CD14-positive monocyte (primary cell): ENCODE measurements around the gene TMEM132D. TPM values are rescaled to one million over a fixed set of nuclear protein-coding genes. Genes with fewer than 3 reads are reported as not detected.

Experiments used
- DNase-seq, 3 donors: peaks; one replicate each; pipeline ENCODE4 v3.0.0-alpha.2; 2011 to 2022
- H2AFZ ChIP-seq: 2 replicates; pipeline ENCODE4 v1.6.0; 2012; ENCODE audit warnings: mild to moderate bottlenecking, low read depth, low read length, inconsistent platforms; ENCODE audit not compliant: insufficient read depth, poor library complexity, severe bottlenecking
- H3K27ac ChIP-seq, 2 donors: 1 replicate in 1 of 2; 2 replicates in 1 of 2; pipeline ENCODE4 v1.5.1; 2012 to 2013; ENCODE audit warnings: low read length in 2 of 2, control low read depth in 1 of 2, inconsistent platforms in 1 of 2, low read depth in 1 of 2, mild to moderate bottlenecking in 1 of 2
- H3K27me3 ChIP-seq, 2 donors: one replicate each; pipeline versions ENCODE4 v1.6.0 to v1.6.1; 2011 to 2013; ENCODE audit warnings: low read length in 2 of 2; ENCODE audit not compliant: control insufficient read depth in 2 of 2, insufficient read depth in 2 of 2
- H3K36me3 ChIP-seq, 2 donors: replicated peaks in 1 of 2; 1 replicate in 1 of 2; 2 replicates in 1 of 2; pipeline versions ENCODE4 v1.5.1 to v1.6.1; 2012 to 2013; ENCODE audit warnings: low read length in 2 of 2, control low read depth in 1 of 2, inconsistent platforms in 1 of 2, mild to moderate bottlenecking in 1 of 2; ENCODE audit not compliant: insufficient read depth in 2 of 2, control insufficient read depth in 1 of 2
- H3K4me1 ChIP-seq, 2 donors: 1 replicate in 1 of 2; 2 replicates in 1 of 2; pipeline versions ENCODE4 v1.5.1 to v1.6.1; 2012 to 2013; ENCODE audit warnings: low read length in 2 of 2, control low read depth in 1 of 2, inconsistent platforms in 1 of 2, mild to moderate bottlenecking in 1 of 2, moderate library complexity in 1 of 2; ENCODE audit not compliant: insufficient read depth in 2 of 2, control insufficient read depth in 1 of 2
- H3K4me2 ChIP-seq: replicated peaks from 2 replicates; pipeline ENCODE3; 2012; ENCODE audit warnings: low read length, moderate library complexity, mild to moderate bottlenecking; ENCODE audit not compliant: poor library complexity, severe bottlenecking; ENCODE audit errors: extremely low read depth
- H3K4me3 ChIP-seq, 3 experiments: fragments of 200-600 bp in 1 of 3; sonication (generic) in 1 of 3; replicated peaks in 1 of 3; 1 replicate in 2 of 3; 2 replicates in 1 of 3; pipeline ENCODE4 v1.5.1; 2011 to 2013; ENCODE audit warnings: low read length in 3 of 3, mild to moderate bottlenecking in 3 of 3, control low read depth in 2 of 3, low read depth in 2 of 3, inconsistent platforms in 1 of 3, moderate library complexity in 1 of 3
- H3K79me2 ChIP-seq: 2 replicates; pipeline ENCODE4 v1.6.0; 2012; ENCODE audit warnings: mild to moderate bottlenecking, control low read depth, inconsistent platforms, low read length, moderate library complexity; ENCODE audit not compliant: insufficient read depth
- H3K9ac ChIP-seq: 2 replicates; pipeline ENCODE4 v1.6.0; 2017; ENCODE audit warnings: low read length, mild to moderate bottlenecking; ENCODE audit not compliant: insufficient read depth, poor library complexity, severe bottlenecking
- H3K9me3 ChIP-seq, 2 donors: replicated peaks in 1 of 2; 1 replicate in 1 of 2; 2 replicates in 1 of 2; pipeline versions ENCODE4 v1.5.1 to v1.6.1; 2012 to 2013; ENCODE audit warnings: low read length in 2 of 2, control low read depth in 1 of 2; ENCODE audit not compliant: control insufficient read depth in 1 of 2, insufficient read depth in 1 of 2
- H4K20me1 ChIP-seq: 2 replicates; pipeline ENCODE4 v1.6.0; 2012; ENCODE audit warnings: mild to moderate bottlenecking, low read length, control low read depth, moderate library complexity; ENCODE audit not compliant: insufficient read depth
- H3K27ac Mint-ChIP-seq, 7 donors: one replicate each; pipeline ENCODE4 v1.8.0; 2020; ENCODE audit warnings: mild to moderate bottlenecking in 7 of 7, mixed read lengths in 7 of 7, moderate library complexity in 6 of 7, inconsistent platforms in 2 of 7
- H3K27me3 Mint-ChIP-seq, 3 donors: one replicate each; pipeline ENCODE4 v1.8.0; 2021 to 2022; ENCODE audit warnings: low read depth in 3 of 3, mild to moderate bottlenecking in 3 of 3, mixed read lengths in 3 of 3, moderate library complexity in 3 of 3, inconsistent platforms in 1 of 3
- H3K36me3 Mint-ChIP-seq, 2 donors: one replicate each; pipeline ENCODE4 v1.8.0; 2020; ENCODE audit warnings: mixed read lengths in 2 of 2, inconsistent platforms in 1 of 2, mild to moderate bottlenecking in 1 of 2
- H3K4me1 Mint-ChIP-seq: one replicate; pipeline ENCODE4 v1.8.0; 2020; ENCODE audit warnings: mild to moderate bottlenecking, mixed read lengths
- H3K4me3 Mint-ChIP-seq, 2 donors: one replicate each; pipeline ENCODE4 v1.8.0; 2020; ENCODE audit warnings: mild to moderate bottlenecking in 2 of 2, mixed read lengths in 2 of 2, moderate library complexity in 1 of 2
- H3K9me3 Mint-ChIP-seq, 7 donors: one replicate each; pipeline ENCODE4 v1.8.0; 2020 to 2022; ENCODE audit warnings: mixed read lengths in 7 of 7, mild to moderate bottlenecking in 6 of 7, moderate library complexity in 6 of 7, inconsistent platforms in 2 of 7
- WGBS: methylation state at CpG from one replicate; pipeline ENCODE4 v1.1.5; 2013; ENCODE audit warnings: missing lambda C conversion rate; ENCODE audit not compliant: insufficient coverage; 5-methylcytosine and 5-hydroxymethylcytosine counted together
- intact Hi-C, 2 donors: fragments of 100-400 bp; cut with micrococcal nuclease; formaldehyde crosslinking; loops; one replicate each; pipeline versions ENCODE4 v1.15.0 to v1.15.1; 2023
- polyA plus RNA-seq, 3 donors: library from polyadenylated mRNA; depleted of rRNA in 1 of 3; unstranded in 2 of 3; stranded (reverse) in 1 of 3; fragments of 300-500 nt in 2 of 3; fragments of >200 nt in 1 of 3; fragmentation: Illumina TruSeq in 2 of 3; gene quantifications; 1 replicate in 2 of 3; 2 replicates in 1 of 3; pipeline ENCODE4 v1.2.3, GENCODE V29; 2012 to 2021
- TF ChIP-seq, protein P1 (sequence below): fragments of 200-600 bp; IDR thresholded peaks from one replicate; pipeline ENCODE4 v1.8.0; 2022; ENCODE audit warnings: antibody characterized with exemption, mild to moderate bottlenecking

The TMEM132D gene
- polyA plus RNA-seq, 3 donors = 0.04 TPM; not detected in 2

DNA sequence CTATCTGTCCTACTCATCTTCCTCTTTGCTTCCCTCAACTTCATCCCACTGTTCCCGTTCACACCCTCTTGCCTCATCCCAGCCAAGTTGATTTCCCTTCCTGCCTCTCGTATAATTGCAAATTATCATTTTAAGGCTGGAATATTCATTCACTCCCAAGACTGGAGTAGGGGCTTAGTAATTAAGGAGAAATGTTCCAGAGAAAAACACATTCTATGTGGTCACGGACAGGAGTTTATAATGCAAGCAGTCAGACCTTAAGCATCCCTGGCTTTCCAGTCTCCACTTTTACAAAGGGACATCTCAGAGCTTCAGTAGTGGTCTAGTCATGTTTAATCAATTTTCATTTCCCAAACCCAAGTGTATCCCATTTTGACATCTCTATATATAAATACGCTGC lies 54.9 kb downstream of the TMEM132D start:
- no peak overlapping the region for H3K27ac Mint-ChIP-seq

DNA sequence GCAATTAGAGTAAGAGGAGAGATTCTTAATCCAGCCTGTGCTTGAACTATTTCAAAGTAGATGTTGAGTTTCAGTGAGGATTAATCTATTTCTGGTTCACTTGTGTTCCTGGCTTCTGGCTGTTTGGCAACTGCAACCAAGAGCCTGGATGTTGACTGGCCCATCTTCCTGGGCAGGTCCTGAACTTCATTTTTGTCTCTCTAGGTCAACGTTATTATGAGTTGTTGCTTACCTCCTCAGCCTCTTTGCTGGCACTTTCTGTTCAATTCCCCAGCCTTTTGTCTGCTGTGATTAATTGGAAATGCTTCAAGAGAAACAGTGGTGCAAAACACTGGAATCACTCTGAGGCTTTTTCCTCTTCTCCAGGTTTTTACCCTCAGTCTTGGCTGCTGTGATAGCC lies 56.8 kb downstream of the TMEM132D start:
- no CpG with 5 or more reads among the region's 1 CpG for WGBS
- Histone ChIP-seq H3K27me3 (no peaks in the 10 kb centered on the region), H3K79me2 (no peaks in the 10 kb centered on the region), H3K4me1 (no peaks in the 10 kb centered on the region), H3K4me2 (no peak overlapping the region), H3K4me3 (no peak overlapping the region), H2AFZ (no peak overlapping the region), H3K9me3 (no peaks in the 10 kb centered on the region), H3K9ac (no peak overlapping the region), H3K27ac (no peak overlapping the region), H3K36me3 (no peaks in the 10 kb centered on the region), H4K20me1 (no peaks in the 10 kb centered on the region)
- H3K4me1 Mint-ChIP-seq = no peaks in the 10 kb centered on the region
- no peak overlapping the region for H3K27ac Mint-ChIP-seq
- H3K27me3 Mint-ChIP-seq = no peaks in the 10 kb centered on the region
- H3K9me3 Mint-ChIP-seq = peaks cover 0 to 3% (median 0%) of the 10 kb centered on the region in 7 donors
- intact Hi-C loops = no loop called here
- no peaks in the 10 kb centered on the region for H3K36me3 Mint-ChIP-seq
- H3K4me3 Mint-ChIP-seq = no peak overlapping the region
- no peak for DNase-seq
- TF ChIP-seq, protein P1, sequence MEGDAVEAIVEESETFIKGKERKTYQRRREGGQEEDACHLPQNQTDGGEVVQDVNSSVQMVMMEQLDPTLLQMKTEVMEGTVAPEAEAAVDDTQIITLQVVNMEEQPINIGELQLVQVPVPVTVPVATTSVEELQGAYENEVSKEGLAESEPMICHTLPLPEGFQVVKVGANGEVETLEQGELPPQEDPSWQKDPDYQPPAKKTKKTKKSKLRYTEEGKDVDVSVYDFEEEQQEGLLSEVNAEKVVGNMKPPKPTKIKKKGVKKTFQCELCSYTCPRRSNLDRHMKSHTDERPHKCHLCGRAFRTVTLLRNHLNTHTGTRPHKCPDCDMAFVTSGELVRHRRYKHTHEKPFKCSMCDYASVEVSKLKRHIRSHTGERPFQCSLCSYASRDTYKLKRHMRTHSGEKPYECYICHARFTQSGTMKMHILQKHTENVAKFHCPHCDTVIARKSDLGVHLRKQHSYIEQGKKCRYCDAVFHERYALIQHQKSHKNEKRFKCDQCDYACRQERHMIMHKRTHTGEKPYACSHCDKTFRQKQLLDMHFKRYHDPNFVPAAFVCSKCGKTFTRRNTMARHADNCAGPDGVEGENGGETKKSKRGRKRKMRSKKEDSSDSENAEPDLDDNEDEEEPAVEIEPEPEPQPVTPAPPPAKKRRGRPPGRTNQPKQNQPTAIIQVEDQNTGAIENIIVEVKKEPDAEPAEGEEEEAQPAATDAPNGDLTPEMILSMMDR = no peak

More for the DNA sequence above, 54.9 kb downstream of the TMEM132D start:
- Histone ChIP-seq H3K4me2 (no peak overlapping the region), H3K36me3 (no peaks in the 10 kb centered on the region), H3K79me2 (no peaks in the 10 kb centered on the region), H2AFZ (no peak overlapping the region), H3K9ac (no peak overlapping the region), H4K20me1 (no peaks in the 10 kb centered on the region), H3K4me3 (no peak overlapping the region), H3K4me1 (no peaks in the 10 kb centered on the region), H3K27ac (no peak overlapping the region), H3K27me3 (no peaks in the 10 kb centered on the region), H3K9me3 (no peaks in the 10 kb centered on the region)
- WGBS = 100% methylated on average over 1 of the region's 4 CpGs
- Mint-ChIP-seq H3K36me3 (no peaks in the 10 kb centered on the region), H3K4me3 (no peak overlapping the region), H3K9me3 (peaks cover 0 to 5% (median 0%) of the 10 kb centered on the region in 7 donors), H3K4me1 (no peaks in the 10 kb centered on the region), H3K27me3 (no peaks in the 10 kb centered on the region)
- DNase-seq = no peak
- TF ChIP-seq, protein P1 = no peak
- intact Hi-C loops = no loop called here
